Neural cell (in vitro differentiated cells): ENCODE data around the gene PCK1. TPM values are rescaled to one million over a fixed set of nuclear protein-coding genes. Genes with fewer than 3 reads are reported as not detected.

Experiments
- H2AFZ ChIP-seq: fragments of 200-600, 300-800 bp; sonication (generic), shearing (Covaris generic); 2 replicates; pipeline ENCODE4 v1.6.0; 2014; ENCODE audit warnings: low read depth, mild to moderate bottlenecking, antibody characterized with exemption, low read length, moderate library complexity
- H3F3A ChIP-seq: fragments of 200-600 bp; shearing (Covaris generic); 2 replicates; pipeline ENCODE4 v1.6.1; 2016; ENCODE audit warnings: mild to moderate bottlenecking, moderate library complexity, mixed read lengths, antibody characterized with exemption, low read length; ENCODE audit not compliant: insufficient read depth, poor library complexity, severe bottlenecking
- H3K27ac ChIP-seq: fragments of 200-600, 300-800 bp; sonication (generic), shearing (Covaris generic); 2 replicates; pipeline ENCODE4 v1.5.1; 2014; ENCODE audit warnings: mild to moderate bottlenecking, low read length, moderate library complexity
- H3K27me3 ChIP-seq: fragments of 300-800, 200-600 bp; sonication (generic), shearing (Covaris generic); 2 replicates; pipeline ENCODE4 v1.6.0; 2014; ENCODE audit warnings: mild to moderate bottlenecking, low read depth, low read length, moderate library complexity; ENCODE audit not compliant: insufficient read depth
- H3K36me3 ChIP-seq: fragments of 300-800, 200-600 bp; sonication (generic), shearing (Covaris generic); 2 replicates; pipeline ENCODE4 v1.5.1; 2014; ENCODE audit warnings: mild to moderate bottlenecking, antibody characterized with exemption, low read length, moderate library complexity; ENCODE audit not compliant: insufficient read depth
- H3K4me2 ChIP-seq: fragments of 300-800, 200-600 bp; sonication (generic), shearing (Covaris generic); 2 replicates; pipeline ENCODE4 v1.6.0; 2014; ENCODE audit warnings: mild to moderate bottlenecking, low read length
- H3K4me3 ChIP-seq: fragments of 300-800, 200-600 bp; sonication (generic), shearing (Covaris generic); 2 replicates; pipeline ENCODE4 v1.5.1; 2014; ENCODE audit warnings: mild to moderate bottlenecking, low read length, moderate library complexity
- H3K79me2 ChIP-seq: fragments of 200-600 bp; shearing (Covaris generic); replicated peaks from 2 replicates; pipeline ENCODE4 v1.6.0; 2014; ENCODE audit warnings: mild to moderate bottlenecking, low read length, moderate library complexity; ENCODE audit not compliant: insufficient read depth
- H3K9ac ChIP-seq: fragments of 300-800, 200-600 bp; sonication (generic), shearing (Covaris generic); 2 replicates; pipeline ENCODE4 v1.6.1; 2016; ENCODE audit warnings: mild to moderate bottlenecking, low read length, mixed read lengths
- H3K9me2 ChIP-seq: fragments of 200-600 bp; shearing (Covaris generic); 2 replicates; pipeline ENCODE4 v1.6.1; 2016; ENCODE audit warnings: mild to moderate bottlenecking, low read length, mixed read lengths; ENCODE audit not compliant: insufficient read depth
- H3K9me3 ChIP-seq: fragments of 200-600, 300-800 bp; sonication (generic), shearing (Covaris generic); 2 replicates; pipeline ENCODE4 v1.6.1; 2016; ENCODE audit warnings: mild to moderate bottlenecking, mixed run types, low read length, moderate library complexity, mixed read lengths
- H4K20me1 ChIP-seq: fragments of 200-600 bp; shearing (Covaris generic); 2 replicates; pipeline ENCODE4 v1.6.1; 2016; ENCODE audit warnings: mild to moderate bottlenecking, mixed run types; ENCODE audit not compliant: insufficient read depth
- EP300 ChIP-seq: fragments of 450-650 bp; conservative IDR thresholded peaks from 2 replicates; pipeline ENCODE4 v1.6.1; 2014; ENCODE audit warnings: antibody characterized with exemption, mild to moderate bottlenecking, moderate library complexity; ENCODE audit not compliant: poor library complexity, severe bottlenecking
- EZH2 ChIP-seq: fragments of 200-600, 300-800 bp; shearing (Covaris generic), sonication (generic); IDR thresholded peaks from 2 replicates; pipeline ENCODE4 v1.6.1; 2014; ENCODE audit warnings: antibody characterized with exemption, low read length, borderline replicate concordance, mild to moderate bottlenecking; ENCODE audit not compliant: insufficient read depth, poor library complexity, severe bottlenecking
- MXI1 ChIP-seq: fragments of 450-650 bp; conservative IDR thresholded peaks from 2 replicates; pipeline ENCODE4 v1.6.1; 2014; ENCODE audit warnings: antibody characterized with exemption, mild to moderate bottlenecking; ENCODE audit not compliant: poor library complexity, severe bottlenecking
- POLR2AphosphoS5 ChIP-seq: IDR thresholded peaks from 2 replicates; pipeline ENCODE4 v1.6.1; 2012
- RAD21 ChIP-seq: fragments of 450-650 bp; conservative IDR thresholded peaks from 2 replicates; pipeline ENCODE4 v1.6.1; 2014; ENCODE audit warnings: antibody characterized with exemption, mild to moderate bottlenecking, moderate library complexity
- SMC3 ChIP-seq: fragments of 450-650 bp; conservative IDR thresholded peaks from 2 replicates; pipeline ENCODE4 v1.6.1; 2014; ENCODE audit warnings: antibody characterized with exemption, mild to moderate bottlenecking, moderate library complexity; ENCODE audit not compliant: poor library complexity
- TAF1 ChIP-seq: IDR thresholded peaks from 2 replicates; pipeline ENCODE4 v1.6.1; 2012; ENCODE audit warnings: low read depth
- polyA plus RNA-seq: library from polyadenylated mRNA; depleted of rRNA; stranded (reverse); fragments of >200 nt; gene quantifications from 2 replicates; pipeline ENCODE4 v1.2.3, GENCODE V29; 2014
- TF ChIP-seq, protein P1 (sequence below): IDR thresholded peaks from 2 replicates; pipeline ENCODE4 v1.6.1; 2012; ENCODE audit warnings: borderline replicate concordance
- TF ChIP-seq, protein P2 (sequence below): fragments of 450-650 bp; IDR thresholded peaks from 2 replicates; pipeline ENCODE4 v1.5.1; 2014; ENCODE audit warnings: antibody characterized with exemption, mild to moderate bottlenecking, moderate library complexity; ENCODE audit not compliant: poor library complexity, severe bottlenecking

PCK1 gene
- polyA plus RNA-seq, 1 donor from 2014 or later, result 0.24 TPM

DNA sequence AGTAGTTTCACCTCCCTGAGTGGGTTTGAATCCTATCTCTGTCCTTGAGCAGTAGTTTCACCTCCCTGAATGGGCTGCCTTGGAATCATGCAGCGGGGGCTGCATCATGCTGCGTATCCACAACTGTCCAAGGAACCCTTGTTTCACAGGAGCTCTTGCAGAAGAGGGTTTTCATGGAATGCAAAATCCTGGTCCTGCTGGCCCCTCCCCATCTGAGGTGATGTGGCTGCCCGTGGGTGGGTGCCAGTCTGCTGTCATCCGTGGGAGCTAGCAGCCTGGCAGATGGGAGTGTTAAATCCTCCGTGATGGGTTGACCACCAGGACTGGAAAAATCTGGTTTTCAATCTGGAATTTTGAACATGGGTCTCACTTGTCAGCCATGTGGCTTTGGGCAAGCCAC is 37.6 kb downstream of the PCK1 start:
- Histone ChIP-seq H3K27ac (no peak overlapping the region), H3K36me3 (no peaks in the 10 kb centered on the region), H4K20me1 (no peaks in the 10 kb centered on the region), H2AFZ (no peak overlapping the region), H3K4me2 (no peak overlapping the region), H3K9me2 (no peaks in the 10 kb centered on the region), H3K4me3 (no peak overlapping the region), H3K79me2 (no peaks in the 10 kb centered on the region), H3F3A (no peaks in the 10 kb centered on the region), H3K9me3 (no peaks in the 10 kb centered on the region), H3K27me3 (no peaks in the 10 kb centered on the region), H3K9ac (no peak overlapping the region)
- TF ChIP-seq EP300, result no peak
- TF ChIP-seq TAF1, result no peak
- TF ChIP-seq POLR2AphosphoS5, result no peak
- no peak for TF ChIP-seq RAD21
- no peak for TF ChIP-seq SMC3
- TF ChIP-seq, protein P1, sequence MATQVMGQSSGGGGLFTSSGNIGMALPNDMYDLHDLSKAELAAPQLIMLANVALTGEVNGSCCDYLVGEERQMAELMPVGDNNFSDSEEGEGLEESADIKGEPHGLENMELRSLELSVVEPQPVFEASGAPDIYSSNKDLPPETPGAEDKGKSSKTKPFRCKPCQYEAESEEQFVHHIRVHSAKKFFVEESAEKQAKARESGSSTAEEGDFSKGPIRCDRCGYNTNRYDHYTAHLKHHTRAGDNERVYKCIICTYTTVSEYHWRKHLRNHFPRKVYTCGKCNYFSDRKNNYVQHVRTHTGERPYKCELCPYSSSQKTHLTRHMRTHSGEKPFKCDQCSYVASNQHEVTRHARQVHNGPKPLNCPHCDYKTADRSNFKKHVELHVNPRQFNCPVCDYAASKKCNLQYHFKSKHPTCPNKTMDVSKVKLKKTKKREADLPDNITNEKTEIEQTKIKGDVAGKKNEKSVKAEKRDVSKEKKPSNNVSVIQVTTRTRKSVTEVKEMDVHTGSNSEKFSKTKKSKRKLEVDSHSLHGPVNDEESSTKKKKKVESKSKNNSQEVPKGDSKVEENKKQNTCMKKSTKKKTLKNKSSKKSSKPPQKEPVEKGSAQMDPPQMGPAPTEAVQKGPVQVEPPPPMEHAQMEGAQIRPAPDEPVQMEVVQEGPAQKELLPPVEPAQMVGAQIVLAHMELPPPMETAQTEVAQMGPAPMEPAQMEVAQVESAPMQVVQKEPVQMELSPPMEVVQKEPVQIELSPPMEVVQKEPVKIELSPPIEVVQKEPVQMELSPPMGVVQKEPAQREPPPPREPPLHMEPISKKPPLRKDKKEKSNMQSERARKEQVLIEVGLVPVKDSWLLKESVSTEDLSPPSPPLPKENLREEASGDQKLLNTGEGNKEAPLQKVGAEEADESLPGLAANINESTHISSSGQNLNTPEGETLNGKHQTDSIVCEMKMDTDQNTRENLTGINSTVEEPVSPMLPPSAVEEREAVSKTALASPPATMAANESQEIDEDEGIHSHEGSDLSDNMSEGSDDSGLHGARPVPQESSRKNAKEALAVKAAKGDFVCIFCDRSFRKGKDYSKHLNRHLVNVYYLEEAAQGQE, result no peak
- TF ChIP-seq MXI1, result no peak
- TF ChIP-seq, protein P2, sequence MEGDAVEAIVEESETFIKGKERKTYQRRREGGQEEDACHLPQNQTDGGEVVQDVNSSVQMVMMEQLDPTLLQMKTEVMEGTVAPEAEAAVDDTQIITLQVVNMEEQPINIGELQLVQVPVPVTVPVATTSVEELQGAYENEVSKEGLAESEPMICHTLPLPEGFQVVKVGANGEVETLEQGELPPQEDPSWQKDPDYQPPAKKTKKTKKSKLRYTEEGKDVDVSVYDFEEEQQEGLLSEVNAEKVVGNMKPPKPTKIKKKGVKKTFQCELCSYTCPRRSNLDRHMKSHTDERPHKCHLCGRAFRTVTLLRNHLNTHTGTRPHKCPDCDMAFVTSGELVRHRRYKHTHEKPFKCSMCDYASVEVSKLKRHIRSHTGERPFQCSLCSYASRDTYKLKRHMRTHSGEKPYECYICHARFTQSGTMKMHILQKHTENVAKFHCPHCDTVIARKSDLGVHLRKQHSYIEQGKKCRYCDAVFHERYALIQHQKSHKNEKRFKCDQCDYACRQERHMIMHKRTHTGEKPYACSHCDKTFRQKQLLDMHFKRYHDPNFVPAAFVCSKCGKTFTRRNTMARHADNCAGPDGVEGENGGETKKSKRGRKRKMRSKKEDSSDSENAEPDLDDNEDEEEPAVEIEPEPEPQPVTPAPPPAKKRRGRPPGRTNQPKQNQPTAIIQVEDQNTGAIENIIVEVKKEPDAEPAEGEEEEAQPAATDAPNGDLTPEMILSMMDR, result no peak
- TF ChIP-seq EZH2, result no peak

DNA sequence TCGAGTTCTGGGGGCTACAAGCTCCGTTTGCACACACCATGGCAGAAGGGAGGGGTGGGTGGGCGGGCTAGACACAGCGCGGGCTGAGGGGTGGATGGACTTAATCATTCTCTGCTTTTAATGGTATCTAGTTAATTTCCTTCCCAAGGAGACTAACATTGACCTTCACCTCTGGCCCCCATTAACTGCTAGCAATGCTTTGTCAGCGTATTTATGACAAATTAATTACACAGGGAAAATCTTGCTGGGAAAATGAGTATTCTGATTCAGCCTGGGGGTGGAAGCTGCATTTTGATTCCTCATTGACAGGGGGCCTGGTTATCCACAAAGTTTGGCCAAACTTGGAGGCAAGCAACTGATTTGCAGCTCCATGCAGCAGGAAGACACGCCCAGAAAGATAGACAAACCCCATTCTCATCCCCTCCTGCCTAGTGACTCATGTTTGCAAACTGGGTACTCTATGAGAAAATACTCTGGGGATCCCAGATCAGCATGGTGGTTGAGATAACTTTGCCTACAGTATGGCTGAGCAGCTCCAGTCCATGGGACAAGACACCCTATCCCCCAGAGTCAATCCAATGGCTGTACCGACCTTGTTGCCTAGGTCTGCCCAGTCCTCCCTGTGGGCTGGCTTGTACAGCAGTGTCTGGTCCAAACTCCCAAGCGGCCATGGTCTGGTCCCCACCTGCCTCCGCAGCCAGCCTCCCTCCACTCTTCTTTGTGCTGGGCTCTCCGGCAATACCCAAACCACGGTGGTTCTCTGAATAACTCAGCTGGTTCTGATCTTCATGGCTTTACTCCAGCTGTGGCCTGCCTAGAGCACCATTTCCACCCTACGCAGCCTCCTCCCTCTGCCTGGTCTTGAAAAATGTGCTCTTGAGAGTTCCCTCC is 39.7 kb downstream of the PCK1 start:
- Histone ChIP-seq H3K36me3 (no peaks in the 10 kb centered on the region), H3K9ac (no peak overlapping the region), H4K20me1 (no peaks in the 10 kb centered on the region), H3K79me2 (no peaks in the 10 kb centered on the region), H3K27me3 (no peaks in the 10 kb centered on the region), H2AFZ (no peak overlapping the region), H3K4me2 (no peak overlapping the region), H3K9me2 (no peaks in the 10 kb centered on the region), H3F3A (no peaks in the 10 kb centered on the region), H3K4me3 (no peak overlapping the region), H3K27ac (no peak overlapping the region), H3K9me3 (no peaks in the 10 kb centered on the region)
- TF ChIP-seq EZH2 (no peak), POLR2AphosphoS5 (no peak), RAD21 (no peak), TAF1 (no peak), SMC3 (no peak), MXI1 (no peak), EP300 (no peak)
- TF ChIP-seq, protein P2, result no peak
- TF ChIP-seq, protein P1, result no peak
